ENCODE data around the gene MAP2.
"Not testable (repeated sequence)": the region's sequence is repeated elsewhere in the genome, so short reads cannot be mapped to it uniquely, and the experiment has no call there.

Gene MAP2

DNA sequence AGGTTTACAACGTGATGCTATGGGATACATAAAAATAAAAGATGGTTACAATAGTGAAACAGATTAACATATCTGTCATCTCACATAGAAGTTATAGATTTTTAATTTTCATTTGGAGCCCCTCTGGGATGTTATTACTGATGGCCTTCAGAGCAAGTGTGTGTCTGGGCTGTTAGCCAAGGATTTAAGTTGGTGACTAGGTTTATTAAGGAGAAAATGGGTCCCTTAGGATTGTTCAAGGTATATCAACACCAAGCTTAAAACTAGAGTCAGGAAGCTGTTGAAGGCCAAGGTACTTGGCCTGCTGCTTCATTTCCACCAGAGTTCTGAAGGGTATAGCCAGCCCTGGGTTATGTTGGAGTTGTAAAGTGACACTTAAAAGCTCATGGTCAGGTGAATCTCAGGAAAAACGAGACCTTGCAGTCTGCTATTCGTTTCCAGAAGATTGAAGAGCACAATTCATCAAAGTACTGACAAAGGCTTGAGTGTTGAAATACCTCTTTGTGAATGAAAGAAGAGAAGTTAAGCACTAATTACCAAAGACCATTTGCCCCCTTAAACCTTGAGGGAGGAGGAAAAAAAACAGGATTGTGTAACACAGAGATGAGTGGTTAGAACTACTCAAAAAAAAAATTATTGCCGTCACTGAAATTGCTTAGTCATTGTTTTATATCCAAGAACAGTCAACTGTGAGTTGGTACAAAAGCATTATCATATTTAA lies 48.4 kb downstream of the MAP2 start:
- in situ Hi-C loops (cut with MboI; ENCODE audit: low sequenced_read_pairs), result no loop called here

GRCh38 chr2:209472871-209473270 lies 49.0 kb downstream of the MAP2 start:
- in situ Hi-C loops (cut with MboI; ENCODE audit: low sequenced_read_pairs), result no loop called here

- in situ Hi-C loops (cut with MboI; ENCODE audit: low sequenced_read_pairs), result no loop called here
Measured at GRCh38 chr2:209473930-209474419, 50.1 kb downstream of the MAP2 start.

DNA sequence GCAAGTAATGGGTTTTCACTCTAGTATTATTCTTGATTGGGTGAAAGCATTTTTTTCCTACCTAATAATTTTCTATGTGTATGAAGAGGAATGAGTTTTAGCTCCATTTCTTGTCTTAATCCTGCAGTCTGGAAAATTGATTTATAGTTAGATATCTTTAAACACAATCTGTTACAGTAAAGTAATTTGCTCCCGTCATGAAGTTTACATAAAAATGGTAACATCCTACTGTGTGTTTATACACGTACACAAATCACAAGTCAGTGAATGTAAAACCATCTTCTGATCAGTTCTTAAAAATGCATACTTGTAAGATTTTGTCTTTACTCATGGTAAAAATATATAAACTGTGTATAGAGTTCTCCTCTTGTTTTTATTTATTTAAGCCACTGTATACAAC lies 51.1 kb downstream of the MAP2 start:
- in situ Hi-C loops (cut with MboI; ENCODE audit: low sequenced_read_pairs), result no loop called here

DNA sequence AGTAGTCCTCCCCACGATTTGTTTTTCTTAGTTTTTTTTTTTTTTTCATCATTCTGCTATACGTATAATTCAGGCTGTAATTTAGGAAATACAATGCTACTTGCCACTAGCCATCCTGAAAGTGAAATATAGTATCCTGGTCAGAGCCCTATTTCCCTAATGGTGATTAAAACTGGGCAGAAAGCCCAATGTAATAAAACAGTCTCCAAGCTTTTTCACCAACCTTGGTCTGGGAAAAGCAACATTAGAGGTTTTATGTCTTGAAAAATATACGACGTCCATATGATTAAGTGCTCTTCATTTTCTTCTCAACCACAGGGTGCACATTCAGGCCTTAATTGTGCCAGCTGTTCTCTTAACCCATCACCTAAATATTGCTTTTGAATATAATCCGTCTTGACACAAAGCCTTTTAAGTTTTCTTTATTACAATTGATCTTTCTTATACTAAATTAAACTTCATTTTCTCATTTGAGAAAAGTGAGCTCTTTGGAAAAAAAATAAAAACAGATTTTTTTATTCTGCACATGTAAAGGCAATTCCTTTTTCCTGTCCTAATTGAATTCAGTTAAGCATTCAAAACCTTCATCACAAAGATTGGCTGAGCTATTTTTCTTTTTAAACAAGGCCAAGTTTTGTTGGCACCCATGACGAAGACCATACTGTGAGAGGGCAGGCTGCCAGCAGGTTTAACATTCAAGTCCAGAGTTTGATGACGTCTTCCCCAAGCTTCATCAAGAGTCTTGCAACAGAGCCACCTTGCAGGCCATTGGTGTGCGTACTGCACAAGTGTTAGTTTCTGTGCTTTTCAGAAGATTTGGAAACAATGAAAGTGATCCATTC lies 52.7 kb downstream of the MAP2 start:
- in situ Hi-C loops (cut with MboI; ENCODE audit: low sequenced_read_pairs), result no loop called here

GRCh38 chr2:209492296-209492695 lies 68.4 kb downstream of the MAP2 start:
- in situ Hi-C loops (cut with MboI; ENCODE audit: low sequenced_read_pairs), result not testable (repeated sequence)

GRCh38 chr2:209495068-209495620 lies 71.3 kb downstream of the MAP2 start:
- in situ Hi-C loops (cut with MboI; ENCODE audit: low sequenced_read_pairs), result not testable (repeated sequence)

- in situ Hi-C loops (cut with MboI; ENCODE audit: low sequenced_read_pairs), result no loop called here
Measured at GRCh38 chr2:209495855-209496585, 72.2 kb downstream of the MAP2 start.

- in situ Hi-C loops (cut with MboI; ENCODE audit: low sequenced_read_pairs), result no loop called here
Measured at GRCh38 chr2:209496586-209496982, 72.7 kb downstream of the MAP2 start.

- in situ Hi-C loops (cut with MboI; ENCODE audit: low sequenced_read_pairs), result no loop called here
Measured at GRCh38 chr2:209498614-209499013, 74.8 kb downstream of the MAP2 start.

DNA sequence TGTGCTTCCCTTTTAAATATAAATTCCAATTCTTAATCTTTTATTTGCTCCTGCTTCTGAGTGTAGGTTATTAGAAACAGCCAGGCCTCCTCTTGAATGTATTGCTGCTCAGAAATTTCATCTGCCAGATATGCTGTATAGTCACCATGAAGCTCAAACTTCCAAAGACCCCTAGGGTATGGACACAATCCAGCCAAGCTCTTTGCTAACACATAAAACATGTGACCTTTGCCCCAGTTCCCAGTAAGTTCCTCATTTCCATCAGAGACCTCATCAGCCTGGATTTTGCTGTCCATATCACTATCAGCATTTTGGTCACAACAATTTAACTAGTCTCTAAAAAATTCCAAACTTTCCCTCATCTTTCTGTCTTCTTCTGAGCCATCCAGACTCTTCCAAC lies 75.2 kb downstream of the MAP2 start:
- in situ Hi-C loops (cut with MboI; ENCODE audit: low sequenced_read_pairs), result no loop called here

DNA sequence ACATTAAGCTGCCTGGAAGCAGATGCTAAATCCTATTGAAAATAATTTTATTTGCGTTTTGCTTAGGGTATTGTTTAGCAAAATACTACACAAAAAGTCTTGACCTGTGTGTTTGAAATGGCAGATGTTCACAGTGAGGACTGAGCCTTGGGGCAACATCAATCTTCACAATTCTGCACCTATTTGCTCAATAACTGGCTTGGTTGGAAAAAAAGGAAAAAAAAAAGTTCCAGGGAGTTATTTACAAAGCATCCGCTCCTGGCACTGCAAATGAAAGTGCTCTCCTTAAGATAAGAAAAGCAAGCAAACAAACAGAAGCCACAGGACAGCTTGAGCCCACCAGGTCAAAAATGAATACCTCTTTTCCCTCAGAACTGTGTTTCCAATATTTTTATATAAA lies 77.7 kb downstream of the MAP2 start:
- in situ Hi-C loops (cut with MboI; ENCODE audit: low sequenced_read_pairs), result no loop called here

- in situ Hi-C loops (cut with MboI; ENCODE audit: low sequenced_read_pairs), result no loop called here
Measured at GRCh38 chr2:209505410-209505809, 81.6 kb downstream of the MAP2 start.

- in situ Hi-C loops (cut with MboI; ENCODE audit: low sequenced_read_pairs), result no loop called here
Measured at GRCh38 chr2:209508255-209508654, 84.4 kb downstream of the MAP2 start.

DNA sequence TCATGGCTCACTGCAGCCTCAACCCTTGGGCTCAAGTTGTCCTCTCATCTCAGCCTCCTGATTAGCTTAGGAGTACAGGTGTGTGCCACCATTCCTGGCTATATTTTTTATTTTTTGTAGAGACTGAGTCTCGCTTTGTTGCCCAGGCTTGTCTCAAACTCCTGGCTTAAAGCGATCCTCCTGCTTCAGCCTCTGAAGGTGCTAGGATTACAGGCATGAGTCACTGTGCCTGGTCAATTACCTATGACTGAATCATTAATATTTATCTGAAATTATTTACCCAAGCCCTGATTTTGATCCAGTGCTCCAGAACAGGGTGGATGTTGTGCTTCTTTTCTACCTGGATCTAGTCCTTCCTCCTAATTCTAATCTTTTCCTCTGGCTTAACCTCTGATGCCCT lies 87.8 kb downstream of the MAP2 start:
- in situ Hi-C loops (cut with MboI; ENCODE audit: low sequenced_read_pairs), result no loop called here

DNA sequence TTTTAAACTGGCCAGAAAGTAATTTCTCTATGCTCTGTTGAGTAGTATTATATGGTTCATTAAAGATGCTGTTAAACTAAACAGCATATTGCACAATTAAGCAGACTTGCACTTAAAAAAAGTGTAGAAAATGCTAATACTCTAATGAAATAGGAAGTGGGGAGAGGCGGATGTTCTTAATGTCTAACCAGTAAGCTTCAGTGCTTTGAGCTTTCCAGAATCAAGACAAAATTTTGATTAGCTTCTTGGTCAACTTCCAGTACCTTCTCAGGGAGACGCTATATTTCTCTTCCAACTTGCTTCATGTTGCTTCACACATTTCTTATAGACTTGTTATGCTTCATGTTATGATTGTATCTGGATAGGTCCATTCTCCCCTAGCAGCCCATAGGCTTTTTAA lies 89.1 kb downstream of the MAP2 start:
- in situ Hi-C loops (cut with MboI; ENCODE audit: low sequenced_read_pairs), result no loop called here

GRCh38 chr2:209517436-209517835 lies 93.6 kb downstream of the MAP2 start:
- in situ Hi-C loops (cut with MboI; ENCODE audit: low sequenced_read_pairs), result no loop called here

DNA sequence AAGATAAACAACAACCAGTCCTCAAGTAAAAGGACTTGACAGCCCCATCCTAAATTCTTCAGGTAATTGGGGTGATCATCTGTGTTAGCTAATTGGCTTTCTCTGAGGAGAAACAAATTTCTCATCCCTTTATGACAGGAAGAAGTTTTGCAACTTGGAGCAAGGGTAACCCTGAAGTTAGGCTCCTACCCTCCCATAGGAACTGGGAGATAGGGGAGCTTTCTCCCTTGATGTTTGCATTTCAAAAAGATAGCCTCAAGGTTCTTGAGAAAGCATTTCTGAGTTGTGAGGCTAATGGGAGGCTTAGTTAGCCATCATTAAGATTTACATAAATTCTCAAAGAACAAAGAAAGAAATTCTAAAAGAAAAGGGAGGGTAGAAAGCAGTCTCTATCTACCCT lies 95.4 kb downstream of the MAP2 start:
- in situ Hi-C loops (cut with MboI; ENCODE audit: low sequenced_read_pairs), result no loop called here

GRCh38 chr2:209519906-209520305 lies 96.1 kb downstream of the MAP2 start:
- in situ Hi-C loops (cut with MboI; ENCODE audit: low sequenced_read_pairs), result no loop called here

DNA sequence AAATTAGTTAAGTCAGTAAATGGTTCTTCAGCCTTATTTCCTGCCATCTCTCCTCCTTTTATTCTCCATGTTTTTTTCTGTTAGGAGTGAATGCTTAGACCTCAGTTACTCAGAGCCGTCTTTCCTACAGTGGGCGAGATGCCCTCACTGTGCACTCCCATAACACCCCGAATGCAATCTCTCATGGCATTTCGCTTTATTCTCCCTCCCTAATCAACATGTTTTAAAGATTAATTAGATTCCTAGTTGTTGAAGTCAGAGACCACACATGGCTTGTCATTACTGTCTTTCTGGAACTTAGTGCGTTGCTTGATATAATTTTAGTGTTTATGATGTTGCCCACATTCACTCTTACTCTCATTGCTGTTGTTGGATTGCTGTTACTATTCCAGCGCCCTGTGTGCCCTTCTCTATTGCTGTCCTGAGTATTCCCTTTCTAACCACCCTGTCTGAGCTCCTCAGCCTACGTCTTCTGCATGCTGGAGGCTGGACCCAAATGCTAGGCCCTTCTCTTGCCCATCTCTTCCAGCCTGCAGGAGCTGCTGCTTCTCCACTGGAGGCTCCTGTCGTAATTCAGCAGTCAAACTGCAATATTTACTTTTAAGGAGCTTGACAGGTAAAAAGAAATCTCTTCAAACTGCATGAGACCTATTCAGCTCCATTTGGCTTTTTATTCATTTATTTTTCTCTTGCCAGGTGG lies 99.3 kb downstream of the MAP2 start:
- in situ Hi-C loops (cut with MboI; ENCODE audit: low sequenced_read_pairs), result no loop called here

- in situ Hi-C loops (cut with MboI; ENCODE audit: low sequenced_read_pairs), result no loop called here
Measured at GRCh38 chr2:209523867-209524266, 100.0 kb downstream of the MAP2 start.
